GM12873 (cell line): ENCODE data around the gene TIAM2.

Source experiments
- CTCF ChIP-seq: IDR thresholded peaks from 2 replicates; pipeline ENCODE4 v1.5.1; 2012; ENCODE audit warnings: low read depth, mild to moderate bottlenecking, moderate library complexity, low read length, control low read depth; ENCODE audit not compliant: insufficient read depth; ENCODE audit errors: missing control alignments

The TIAM2 gene

GRCh38 chr6:154995254-154996015 is at the start of gene TIAM2:
Gene TIAM2, plus strand, starts transcription at chr6:154995315. Its CDS starts 133,909 bp downstream, at chr6:155129224.
- no peak for TF ChIP-seq CTCF

- TF ChIP-seq CTCF: no peak
Measured at GRCh38 chr6:154950979-154951344, 44.2 kb upstream of the TIAM2 start.

- no peak for TF ChIP-seq CTCF
Measured at GRCh38 chr6:154951345-154952200, 43.5 kb upstream of the TIAM2 start.

- TF ChIP-seq CTCF: no peak
Measured at GRCh38 chr6:154953644-154954043, 41.5 kb upstream of the TIAM2 start.

- TF ChIP-seq CTCF: no peak
Measured at GRCh38 chr6:154954347-154954746, 40.8 kb upstream of the TIAM2 start.

- TF ChIP-seq CTCF: no peak
Measured at GRCh38 chr6:154956771-154957522, 38.2 kb upstream of the TIAM2 start.

- no peak for TF ChIP-seq CTCF
Measured at GRCh38 chr6:154958469-154958868, 36.6 kb upstream of the TIAM2 start.
